K562 (cell line): Measurements from ENCODE around the gene KIAA1614. TPM values are rescaled to one million over a fixed set of nuclear protein-coding genes. Genes with fewer than 3 reads are reported as not detected.

Experiments
- COPS2 ChIP-seq: fragments of 450-650 bp; conservative IDR thresholded peaks from 2 replicates; pipeline ENCODE4 v1.6.1; 2016; ENCODE audit warnings: mild to moderate bottlenecking, moderate library complexity
- ELF2 ChIP-seq: fragments of 250-450 bp; sonication (Bioruptor Pico); IDR thresholded peaks from 2 replicates; pipeline ENCODE4 v1.5.0; 2021; ENCODE audit warnings: mild to moderate bottlenecking
- ETV5 ChIP-seq: sonication (generic); formaldehyde crosslinking; IDR thresholded peaks from 2 replicates; pipeline ENCODE4 v1.4.0; 2020; ENCODE audit warnings: low read depth, mild to moderate bottlenecking, missing genetic modification reagents
- FOXA3 ChIP-seq, 2 experiments: fragments of 450-650 bp in 1 of 2; sonication (generic) in 1 of 2; formaldehyde crosslinking; IDR thresholded peaks in 1 of 2; conservative IDR thresholded peaks in 1 of 2; 2 replicates each; pipeline versions ENCODE4 v1.4.0 to v1.8.0; 2020 to 2022; ENCODE audit warnings: mild to moderate bottlenecking in 2 of 2, missing genetic modification reagents in 1 of 2
- NCOA1 ChIP-seq: fragments of 450-650 bp; IDR thresholded peaks from 2 replicates; pipeline ENCODE4 v1.6.1; 2016; ENCODE audit warnings: low read depth
- SMC3 ChIP-seq: conservative IDR thresholded peaks from 2 replicates; pipeline ENCODE4 v1.6.1; 2011; ENCODE audit warnings: low read depth, low read length, improper control_type of control experiment; ENCODE audit not compliant: insufficient read depth
- SUPT5H ChIP-seq: fragments of 450-650 bp; IDR thresholded peaks from 2 replicates; pipeline ENCODE4 v1.6.1; 2016
- U2AF1 ChIP-seq: fragments of 200-400 bp; formaldehyde crosslinking; optimal IDR thresholded peaks from 2 replicates; pipeline ENCODE3; 2017; ENCODE audit warnings: mild to moderate bottlenecking, low read depth, low read length, moderate library complexity
- ZC3H11A ChIP-seq: IDR thresholded peaks from 2 replicates; pipeline ENCODE4 v1.6.1; 2012; ENCODE audit warnings: low read depth, low read length, improper control_type of control experiment
- ZNF239 ChIP-seq: fragments of 250-450 bp; sonication (Bioruptor Pico); IDR thresholded peaks from 2 replicates; pipeline ENCODE4 v1.4.0; 2020; ENCODE audit warnings: mild to moderate bottlenecking
- ZNF583 ChIP-seq: fragments of 250-450 bp; sonication (Bioruptor Pico); IDR thresholded peaks from 2 replicates; pipeline ENCODE4 v1.4.0; 2020
- polyA plus RNA-seq, 8 experiments: library from polyadenylated mRNA; depleted of rRNA in 4 of 8; stranded (reverse) in 5 of 8; unstranded in 3 of 8; fragments of >200 nt; fragmentation: Nextera tagmentation in 2 of 8; fragmentation: Illumina TruSeq in 1 of 8; extraction: Ambion mirVana in 2 of 8; extraction: Trizol in 1 of 8; gene quantifications; 2 replicates each; pipeline versions ENCODE4 v1.2.1 to v1.2.3, GENCODE V29; 2011 to 2014; ENCODE audit warnings: inconsistent platforms in 1 of 8, missing spikeins in 1 of 8
- total RNA-seq, 7 experiments: library from RNA; depleted of rRNA in 6 of 7; stranded (reverse); fragments of >200 nt in 6 of 7; fragmentation: Illumina TruSeq in 2 of 7; extraction: Trizol in 2 of 7; gene quantifications; 2 replicates each; pipeline versions ENCODE4 v1.2.1 to v1.2.3, GENCODE V29; 2011 to 2021; ENCODE audit warnings: low replicate concordance in 1 of 7
- TF ChIP-seq, protein P1 (sequence below): fragments of 250-450 bp; sonication (Bioruptor Pico); IDR thresholded peaks from 2 replicates; pipeline ENCODE4 v1.4.0; 2020
- TF ChIP-seq, protein P2 (sequence below): fragments of 250-450 bp; sonication (Bioruptor Pico); IDR thresholded peaks from 2 replicates; pipeline ENCODE4 v1.4.0; 2020; ENCODE audit warnings: mild to moderate bottlenecking
- TF ChIP-seq, protein P3 (sequence below): sonication (generic); formaldehyde crosslinking; IDR thresholded peaks from 2 replicates; pipeline ENCODE4 v1.8.0; 2022; ENCODE audit warnings: missing genetic modification reagents, mild to moderate bottlenecking, moderate library complexity, borderline replicate concordance
- TF ChIP-seq, protein P4 (sequence below): sonication (generic); formaldehyde crosslinking; IDR thresholded peaks from 2 replicates; pipeline ENCODE4 v1.8.1; 2023; ENCODE audit warnings: mild to moderate bottlenecking, missing genetic modification reagents

KIAA1614 gene
- total and polyA plus RNA-seq, 9 of the 15 experiments (the other 6 are each of a cell fraction or from before 2014, with no cell fraction given), result 0.01 to 1.1 (median 0.15) TPM; not detected in 1

- TF ChIP-seq, protein P1, sequence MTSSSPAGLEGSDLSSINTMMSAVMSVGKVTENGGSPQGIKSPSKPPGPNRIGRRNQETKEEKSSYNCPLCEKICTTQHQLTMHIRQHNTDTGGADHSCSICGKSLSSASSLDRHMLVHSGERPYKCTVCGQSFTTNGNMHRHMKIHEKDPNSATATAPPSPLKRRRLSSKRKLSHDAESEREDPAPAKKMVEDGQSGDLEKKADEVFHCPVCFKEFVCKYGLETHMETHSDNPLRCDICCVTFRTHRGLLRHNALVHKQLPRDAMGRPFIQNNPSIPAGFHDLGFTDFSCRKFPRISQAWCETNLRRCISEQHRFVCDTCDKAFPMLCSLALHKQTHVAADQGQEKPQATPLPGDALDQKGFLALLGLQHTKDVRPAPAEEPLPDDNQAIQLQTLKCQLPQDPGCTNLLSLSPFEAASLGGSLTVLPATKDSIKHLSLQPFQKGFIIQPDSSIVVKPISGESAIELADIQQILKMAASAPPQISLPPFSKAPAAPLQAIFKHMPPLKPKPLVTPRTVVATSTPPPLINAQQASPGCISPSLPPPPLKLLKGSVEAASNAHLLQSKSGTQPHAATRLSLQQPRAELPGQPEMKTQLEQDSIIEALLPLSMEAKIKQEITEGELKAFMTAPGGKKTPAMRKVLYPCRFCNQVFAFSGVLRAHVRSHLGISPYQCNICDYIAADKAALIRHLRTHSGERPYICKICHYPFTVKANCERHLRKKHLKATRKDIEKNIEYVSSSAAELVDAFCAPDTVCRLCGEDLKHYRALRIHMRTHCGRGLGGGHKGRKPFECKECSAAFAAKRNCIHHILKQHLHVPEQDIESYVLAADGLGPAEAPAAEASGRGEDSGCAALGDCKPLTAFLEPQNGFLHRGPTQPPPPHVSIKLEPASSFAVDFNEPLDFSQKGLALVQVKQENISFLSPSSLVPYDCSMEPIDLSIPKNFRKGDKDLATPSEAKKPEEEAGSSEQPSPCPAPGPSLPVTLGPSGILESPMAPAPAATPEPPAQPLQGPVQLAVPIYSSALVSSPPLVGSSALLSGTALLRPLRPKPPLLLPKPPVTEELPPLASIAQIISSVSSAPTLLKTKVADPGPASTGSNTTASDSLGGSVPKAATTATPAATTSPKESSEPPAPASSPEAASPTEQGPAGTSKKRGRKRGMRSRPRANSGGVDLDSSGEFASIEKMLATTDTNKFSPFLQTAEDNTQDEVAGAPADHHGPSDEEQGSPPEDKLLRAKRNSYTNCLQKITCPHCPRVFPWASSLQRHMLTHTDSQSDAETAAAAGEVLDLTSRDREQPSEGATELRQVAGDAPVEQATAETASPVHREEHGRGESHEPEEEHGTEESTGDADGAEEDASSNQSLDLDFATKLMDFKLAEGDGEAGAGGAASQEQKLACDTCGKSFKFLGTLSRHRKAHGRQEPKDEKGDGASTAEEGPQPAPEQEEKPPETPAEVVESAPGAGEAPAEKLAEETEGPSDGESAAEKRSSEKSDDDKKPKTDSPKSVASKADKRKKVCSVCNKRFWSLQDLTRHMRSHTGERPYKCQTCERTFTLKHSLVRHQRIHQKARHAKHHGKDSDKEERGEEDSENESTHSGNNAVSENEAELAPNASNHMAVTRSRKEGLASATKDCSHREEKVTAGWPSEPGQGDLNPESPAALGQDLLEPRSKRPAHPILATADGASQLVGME (CRISPR knock-in tag), result no peak
- TF ChIP-seq, protein P2, sequence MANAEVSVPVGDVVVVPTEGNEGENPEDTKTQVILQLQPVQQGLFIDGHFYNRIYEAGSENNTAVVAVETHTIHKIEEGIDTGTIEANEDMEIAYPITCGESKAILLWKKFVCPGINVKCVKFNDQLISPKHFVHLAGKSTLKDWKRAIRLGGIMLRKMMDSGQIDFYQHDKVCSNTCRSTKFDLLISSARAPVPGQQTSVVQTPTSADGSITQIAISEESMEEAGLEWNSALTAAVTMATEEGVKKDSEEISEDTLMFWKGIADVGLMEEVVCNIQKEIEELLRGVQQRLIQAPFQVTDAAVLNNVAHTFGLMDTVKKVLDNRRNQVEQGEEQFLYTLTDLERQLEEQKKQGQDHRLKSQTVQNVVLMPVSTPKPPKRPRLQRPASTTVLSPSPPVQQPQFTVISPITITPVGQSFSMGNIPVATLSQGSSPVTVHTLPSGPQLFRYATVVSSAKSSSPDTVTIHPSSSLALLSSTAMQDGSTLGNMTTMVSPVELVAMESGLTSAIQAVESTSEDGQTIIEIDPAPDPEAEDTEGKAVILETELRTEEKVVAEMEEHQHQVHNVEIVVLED (CRISPR knock-in tag), result no peak
- TF ChIP-seq SMC3 (no peak), ELF2 (CRISPR knock-in tag) (no peak), SUPT5H (no peak), COPS2 (no peak), FOXA3 (CRISPR knock-in tag; conservative IDR thresholded peaks at IDR 0.05 in 1 of 2, IDR thresholded peaks at IDR 0.05 in 1 of 2) (peak in 1 of 2 experiments; percentile 66; a peak in 2 of 4 replicates), ZNF583 (no peak), U2AF1 (no peak), NCOA1 (no peak; the same call in 1 of the 2 replicates), ZC3H11A (no peak), ZNF239 (CRISPR knock-in tag) (no peak), ETV5 (no peak)
- TF ChIP-seq, protein P3, sequence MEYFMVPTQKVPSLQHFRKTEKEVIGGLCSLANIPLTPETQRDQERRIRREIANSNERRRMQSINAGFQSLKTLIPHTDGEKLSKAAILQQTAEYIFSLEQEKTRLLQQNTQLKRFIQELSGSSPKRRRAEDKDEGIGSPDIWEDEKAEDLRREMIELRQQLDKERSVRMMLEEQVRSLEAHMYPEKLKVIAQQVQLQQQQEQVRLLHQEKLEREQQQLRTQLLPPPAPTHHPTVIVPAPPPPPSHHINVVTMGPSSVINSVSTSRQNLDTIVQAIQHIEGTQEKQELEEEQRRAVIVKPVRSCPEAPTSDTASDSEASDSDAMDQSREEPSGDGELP (CRISPR knock-in tag), result no peak
- TF ChIP-seq, protein P4, sequence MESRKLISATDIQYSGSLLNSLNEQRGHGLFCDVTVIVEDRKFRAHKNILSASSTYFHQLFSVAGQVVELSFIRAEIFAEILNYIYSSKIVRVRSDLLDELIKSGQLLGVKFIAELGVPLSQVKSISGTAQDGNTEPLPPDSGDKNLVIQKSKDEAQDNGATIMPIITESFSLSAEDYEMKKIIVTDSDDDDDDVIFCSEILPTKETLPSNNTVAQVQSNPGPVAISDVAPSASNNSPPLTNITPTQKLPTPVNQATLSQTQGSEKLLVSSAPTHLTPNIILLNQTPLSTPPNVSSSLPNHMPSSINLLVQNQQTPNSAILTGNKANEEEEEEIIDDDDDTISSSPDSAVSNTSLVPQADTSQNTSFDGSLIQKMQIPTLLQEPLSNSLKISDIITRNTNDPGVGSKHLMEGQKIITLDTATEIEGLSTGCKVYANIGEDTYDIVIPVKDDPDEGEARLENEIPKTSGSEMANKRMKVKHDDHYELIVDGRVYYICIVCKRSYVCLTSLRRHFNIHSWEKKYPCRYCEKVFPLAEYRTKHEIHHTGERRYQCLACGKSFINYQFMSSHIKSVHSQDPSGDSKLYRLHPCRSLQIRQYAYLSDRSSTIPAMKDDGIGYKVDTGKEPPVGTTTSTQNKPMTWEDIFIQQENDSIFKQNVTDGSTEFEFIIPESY (CRISPR knock-in tag), result no peak
Measured at GRCh38 chr1:180970333-180971079, 57.8 kb downstream of the KIAA1614 start (continued).
